GM12892 (cell line): ENCODE results near the gene COL6A3.

Source experiments
- POLR2A ChIP-seq: IDR thresholded peaks from 2 replicates; pipeline ENCODE4 v1.6.1; 2011; ENCODE audit warnings: low read depth, low read length, control low read depth
- POLR2AphosphoS5 ChIP-seq: IDR thresholded peaks from 2 replicates; pipeline ENCODE4 v1.6.1; 2011; ENCODE audit warnings: low read depth, low read length, control low read depth
- TAF1 ChIP-seq: IDR thresholded peaks from 2 replicates; pipeline ENCODE4 v1.6.1; 2011; ENCODE audit warnings: low read depth, mild to moderate bottlenecking, control low read depth, low read length, borderline replicate concordance

DNA sequence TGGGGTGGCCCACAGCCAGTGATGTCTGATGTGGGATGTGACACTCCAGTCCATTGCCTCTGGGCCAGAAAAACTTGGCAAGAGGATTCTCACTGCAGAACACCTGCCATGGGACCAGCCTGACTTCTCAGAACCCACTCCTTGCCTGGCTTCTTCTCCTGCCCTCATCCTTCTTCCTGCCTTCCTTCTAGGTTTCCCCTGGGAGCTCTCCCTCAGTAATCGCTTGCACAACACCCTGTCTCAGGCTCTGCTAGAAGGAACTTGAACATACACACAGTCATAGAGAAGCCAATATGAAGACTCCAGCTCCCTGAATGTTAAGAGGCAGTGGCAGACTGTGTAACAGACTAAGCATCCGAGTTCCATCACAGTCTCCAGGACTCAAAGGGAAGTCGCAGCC, 4.3 kb upstream of the COL6A3 start:
- TF ChIP-seq POLR2AphosphoS5 (no peak), TAF1 (no peak), POLR2A (no peak)
